MM.1S (cell line): Measurements from ENCODE around the gene CCDC51.
A peak's percentile ranks its signal among the peaks of the same experiment; 100 is the strongest.

Experiments
- DNase-seq: peaks from one replicate; pipeline ENCODE4 v3.0.0-alpha.2; 2015
- H2AFZ ChIP-seq: fragments of 300-600 bp; sonication (generic); 2 replicates; pipeline ENCODE4 v1.6.0; 2016; ENCODE audit warnings: antibody characterized with exemption, low read length
- H3F3A ChIP-seq: fragments of 300-600 bp; sonication (generic); 2 replicates; pipeline ENCODE4 v1.6.1; 2016; ENCODE audit warnings: mild to moderate bottlenecking, antibody characterized with exemption, low read length, moderate library complexity, mixed read lengths; ENCODE audit not compliant: insufficient read depth
- H3K27ac ChIP-seq: fragments of 300-600 bp; sonication (generic); 2 replicates; pipeline ENCODE4 v1.5.1; 2016; ENCODE audit warnings: mild to moderate bottlenecking, low read length
- H3K27me3 ChIP-seq: fragments of 300-600 bp; sonication (generic); replicated peaks from 2 replicates; pipeline ENCODE4 v1.6.0; 2016; ENCODE audit warnings: low read length; ENCODE audit not compliant: insufficient read depth
- H3K36me3 ChIP-seq: fragments of 300-600 bp; sonication (generic); replicated peaks from 2 replicates; pipeline ENCODE4 v1.6.1; 2016; ENCODE audit warnings: mild to moderate bottlenecking, low read length, mixed read lengths; ENCODE audit not compliant: insufficient read depth
- H3K4me1 ChIP-seq: fragments of 300-600 bp; sonication (generic); 2 replicates; pipeline ENCODE4 v1.6.1; 2016; ENCODE audit warnings: low read length, mixed read lengths
- H3K4me2 ChIP-seq: fragments of 300-600 bp; sonication (generic); 2 replicates; pipeline ENCODE4 v1.6.0; 2016; ENCODE audit warnings: low read depth, low read length
- H3K4me3 ChIP-seq: fragments of 300-600 bp; sonication (generic); 2 replicates; pipeline ENCODE4 v1.5.1; 2016; ENCODE audit warnings: low read length, mixed read lengths
- H3K79me2 ChIP-seq: fragments of 300-600 bp; sonication (generic); 2 replicates; pipeline ENCODE4 v1.6.1; 2016; ENCODE audit warnings: mixed run types, low read length, mixed read lengths
- H3K9ac ChIP-seq: fragments of 300-600 bp; sonication (generic); 2 replicates; pipeline ENCODE4 v1.6.1; 2016; ENCODE audit warnings: low read length, mixed read lengths
- H3K9me2 ChIP-seq: fragments of 300-600 bp; sonication (generic); replicated peaks from 2 replicates; pipeline ENCODE4 v1.6.1; 2016; ENCODE audit warnings: mild to moderate bottlenecking, low read length, mixed read lengths; ENCODE audit not compliant: insufficient read depth
- H3K9me3 ChIP-seq: fragments of 300-600 bp; sonication (generic); replicated peaks from 2 replicates; pipeline ENCODE4 v1.6.1; 2016; ENCODE audit warnings: mild to moderate bottlenecking, low read length, mixed read lengths; ENCODE audit not compliant: insufficient read depth
- H4K20me1 ChIP-seq: fragments of 300-600 bp; sonication (generic); 2 replicates; pipeline ENCODE4 v1.6.1; 2016; ENCODE audit warnings: mild to moderate bottlenecking, low read length, moderate library complexity, mixed read lengths; ENCODE audit not compliant: insufficient read depth
- CTCF ChIP-seq: fragments of 300-600 bp; sonication (generic); IDR thresholded peaks from 2 replicates; pipeline ENCODE4 v1.5.1; 2016; ENCODE audit warnings: antibody characterized with exemption, low read length, mixed read lengths
- EZH2 ChIP-seq: fragments of 300-600 bp; sonication (generic); optimal IDR thresholded peaks from 2 replicates; pipeline ENCODE3; 2017; ENCODE audit warnings: low read depth, mild to moderate bottlenecking, antibody characterized with exemption, low read length, mixed read lengths
- EZH2phosphoT487 ChIP-seq: fragments of 300-600 bp; sonication (generic); IDR thresholded peaks from 2 replicates; pipeline ENCODE4 v1.6.1; 2018; ENCODE audit warnings: antibody characterized with exemption, low read length

CCDC51 gene

GRCh38 chr3:48408823-48409281, 31.1 kb downstream of the CCDC51 start:
- Histone ChIP-seq H3K9ac (no peak overlapping the region), H2AFZ (no peak overlapping the region), H3K27me3 (peaks cover 15% of the 10 kb centered on the region; the same call in 1 of the 2 replicates), H3F3A (no peaks in the 10 kb centered on the region), H3K4me3 (no peak overlapping the region), H3K36me3 (no peaks in the 10 kb centered on the region), H3K9me3 (no peaks in the 10 kb centered on the region), H3K27ac (no peak overlapping the region), H3K9me2 (no peaks in the 10 kb centered on the region), H3K4me2 (no peak overlapping the region), H3K79me2 (no peaks in the 10 kb centered on the region), H3K4me1 (no peaks in the 10 kb centered on the region), H4K20me1 (no peaks in the 10 kb centered on the region)
- TF ChIP-seq CTCF (peak; percentile 23), EZH2phosphoT487 (no peak)
- no peak for DNase-seq

GRCh38 chr3:48407542-48408099, 32.3 kb downstream of the CCDC51 start:
- no peak for DNase-seq
- H3K36me3 ChIP-seq: no peaks in the 10 kb centered on the region

GRCh38 chr3:48406443-48407431, 33.2 kb downstream of the CCDC51 start:
- no peaks in the 10 kb centered on the region for H3K9me3 ChIP-seq
- H3K27ac ChIP-seq: no peak overlapping the region
- peaks cover 15% of the 10 kb centered on the region for H3K27me3 ChIP-seq
- no peaks in the 10 kb centered on the region for H3K9me2 ChIP-seq
- TF ChIP-seq EZH2: no peak
- no peak for TF ChIP-seq CTCF
- no peak for TF ChIP-seq EZH2phosphoT487
- DNase-seq: no peak
- H3K9ac ChIP-seq: no peak overlapping the region
- H2AFZ ChIP-seq: no peak overlapping the region
- H3K4me1 ChIP-seq: no peaks in the 10 kb centered on the region
- no peaks in the 10 kb centered on the region for H3K36me3 ChIP-seq
- H3K4me2 ChIP-seq: no peak overlapping the region
- no peak overlapping the region for H3K4me3 ChIP-seq
- H3F3A ChIP-seq: no peaks in the 10 kb centered on the region
- no peaks in the 10 kb centered on the region for H4K20me1 ChIP-seq
- H3K79me2 ChIP-seq: no peaks in the 10 kb centered on the region

More at GRCh38 chr3:48407542-48408099, 32.3 kb downstream of the CCDC51 start:
- no peaks in the 10 kb centered on the region for H3K79me2 ChIP-seq
- no peaks in the 10 kb centered on the region for H3K9me2 ChIP-seq
- no peak overlapping the region for H3K9ac ChIP-seq
- no peaks in the 10 kb centered on the region for H4K20me1 ChIP-seq
- H3K4me1 ChIP-seq: no peaks in the 10 kb centered on the region
- no peak overlapping the region for H3K27ac ChIP-seq
- H3K9me3 ChIP-seq: no peaks in the 10 kb centered on the region
- peaks cover 15% of the 10 kb centered on the region; the same call in 1 of the 2 replicates for H3K27me3 ChIP-seq
- H3K4me3 ChIP-seq: no peak overlapping the region
- H3F3A ChIP-seq: no peaks in the 10 kb centered on the region
- TF ChIP-seq EZH2phosphoT487: no peak
- TF ChIP-seq CTCF: no peak
- TF ChIP-seq EZH2: no peak
- H3K4me2 ChIP-seq: no peak overlapping the region
- H2AFZ ChIP-seq: no peak overlapping the region
